Activated CD4-positive, alpha-beta memory T cell treated with anti-CD3 and anti-CD28 coated beads, Interleukin-2, amount 10 ng/mL, durations not matched to agents 7 days and 5 days (primary cell): ENCODE results near the gene CDH6. TPM values are rescaled to one million over a fixed set of nuclear protein-coding genes. Genes with fewer than 3 reads are reported as not detected.

ENCODE experiments used
- CTCF ChIA-PET: fragments of 350-600 bp; sonication (Branson Sonifier 250); formaldehyde crosslinking; loops from one replicate; lab custom pipeline; 2021; ENCODE audit warnings: antibody characterized with exemption, inconsistent platforms; lab: Charles Lee
- POLR2A ChIA-PET: fragments of 350-600 bp; sonication (Branson Sonifier 250); formaldehyde crosslinking; loops from one replicate; lab custom pipeline; 2021; ENCODE audit warnings: antibody characterized with exemption; lab: Charles Lee
- DNase-seq: peaks from one replicate; pipeline ENCODE4 v3.0.0-alpha.2; 2020
- H3K27ac Mint-ChIP-seq: one replicate; pipeline ENCODE4 v1.8.0; 2021; ENCODE audit warnings: mild to moderate bottlenecking, mixed read lengths
- H3K27me3 Mint-ChIP-seq: one replicate; pipeline ENCODE4 v1.8.0; 2021; ENCODE audit warnings: mixed read lengths
- H3K36me3 Mint-ChIP-seq: one replicate; pipeline ENCODE4 v1.8.0; 2021; ENCODE audit warnings: low read depth, mixed read lengths
- H3K4me1 Mint-ChIP-seq: one replicate; pipeline ENCODE4 v1.8.0; 2021; ENCODE audit warnings: mixed read lengths
- H3K4me3 Mint-ChIP-seq: one replicate; pipeline ENCODE4 v1.8.0; 2021; ENCODE audit warnings: mild to moderate bottlenecking, mixed read lengths
- H3K9me3 Mint-ChIP-seq: one replicate; pipeline ENCODE4 v1.8.0; 2021; ENCODE audit warnings: mixed read lengths
- total RNA-seq, 2 experiments: library from RNA; stranded (reverse); gene quantifications; one replicate each; pipeline ENCODE4 v1.2.3, GENCODE V29; 2021

CDH6 gene
- total RNA-seq, 2 experiments from 2014 or later = not detected

DNA sequence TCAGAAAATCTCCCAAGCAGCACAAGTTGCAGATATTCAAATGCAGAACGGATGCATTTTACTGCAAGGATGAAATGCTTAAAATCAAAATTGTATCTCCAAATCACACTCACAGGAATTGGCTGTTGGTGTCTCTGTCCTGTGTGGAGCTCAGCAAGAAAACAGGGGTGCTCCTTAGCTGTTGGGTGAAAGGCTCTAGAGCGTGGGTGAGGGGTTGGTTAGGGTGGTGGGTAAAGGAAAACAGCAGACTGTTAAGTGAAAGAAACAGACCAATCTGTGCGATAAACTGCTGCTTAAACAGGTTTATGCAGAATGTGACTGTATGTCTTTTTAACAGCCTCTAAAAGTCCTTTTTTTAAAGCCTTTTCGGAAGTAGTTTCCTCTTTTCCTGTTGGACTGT is 19.8 kb downstream of the CDH6 start:
- CTCF ChIA-PET = no interaction called here
- Mint-ChIP-seq H3K9me3 (no peaks in the 10 kb centered on the region), H3K36me3 (no peaks in the 10 kb centered on the region), H3K4me3 (no peak overlapping the region), H3K27me3 (no peaks in the 10 kb centered on the region), H3K27ac (no peak overlapping the region), H3K4me1 (no peaks in the 10 kb centered on the region)
- no peak for DNase-seq
- POLR2A ChIA-PET = no interaction called here

DNA sequence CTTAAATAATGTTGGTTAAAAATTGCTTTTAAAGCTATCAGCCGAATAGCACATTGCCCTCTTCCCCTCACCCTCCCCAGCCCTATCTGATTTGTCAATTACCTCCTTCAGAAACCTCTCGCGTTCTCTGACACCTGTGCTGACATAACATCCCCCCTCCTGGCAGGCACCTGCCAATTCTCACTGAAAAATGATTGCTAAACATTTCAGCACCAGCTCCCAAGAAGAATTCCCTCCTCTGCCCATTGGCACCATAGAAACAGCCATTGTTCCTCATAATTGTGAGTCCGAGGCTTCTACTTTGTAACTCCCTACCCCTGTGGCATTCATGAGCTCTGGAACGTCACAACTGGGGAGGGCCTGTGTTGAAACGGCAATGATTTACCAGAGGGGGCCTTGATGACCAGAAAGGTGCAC is 20.2 kb downstream of the CDH6 start:
- DNase-seq = no peak
- Mint-ChIP-seq H3K27me3 (no peaks in the 10 kb centered on the region), H3K9me3 (no peaks in the 10 kb centered on the region), H3K36me3 (no peaks in the 10 kb centered on the region), H3K4me3 (no peak overlapping the region), H3K4me1 (no peaks in the 10 kb centered on the region), H3K27ac (no peak overlapping the region)
- CTCF ChIA-PET = no interaction called here
- POLR2A ChIA-PET = no interaction called here

DNA sequence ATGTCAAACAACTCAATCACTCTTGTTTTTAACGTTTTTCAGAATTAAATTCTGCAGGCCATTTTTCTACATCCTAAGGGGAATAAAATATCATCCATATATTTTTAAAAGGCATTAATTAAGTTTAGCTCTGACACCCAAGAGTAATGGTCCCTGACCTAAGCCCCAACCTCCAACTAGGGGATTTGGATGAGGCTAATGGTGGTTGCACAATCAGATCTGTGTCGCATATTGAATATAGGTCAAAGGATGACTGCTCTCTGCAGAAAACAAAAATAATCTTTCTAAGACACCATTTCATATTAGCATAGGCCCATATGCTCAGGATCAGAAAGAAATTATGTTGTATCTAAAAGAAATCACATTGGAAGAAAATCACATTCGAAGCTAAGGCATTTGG is 20.7 kb downstream of the CDH6 start:
- H3K27ac Mint-ChIP-seq = no peak overlapping the region
- no peak overlapping the region for H3K4me3 Mint-ChIP-seq
- H3K36me3 Mint-ChIP-seq = no peaks in the 10 kb centered on the region
- H3K27me3 Mint-ChIP-seq = no peaks in the 10 kb centered on the region
- ChIA-PET CTCF (no interaction called here), POLR2A (no interaction called here)
- H3K9me3 Mint-ChIP-seq = no peaks in the 10 kb centered on the region
- no peaks in the 10 kb centered on the region for H3K4me1 Mint-ChIP-seq
- no peak for DNase-seq

DNA sequence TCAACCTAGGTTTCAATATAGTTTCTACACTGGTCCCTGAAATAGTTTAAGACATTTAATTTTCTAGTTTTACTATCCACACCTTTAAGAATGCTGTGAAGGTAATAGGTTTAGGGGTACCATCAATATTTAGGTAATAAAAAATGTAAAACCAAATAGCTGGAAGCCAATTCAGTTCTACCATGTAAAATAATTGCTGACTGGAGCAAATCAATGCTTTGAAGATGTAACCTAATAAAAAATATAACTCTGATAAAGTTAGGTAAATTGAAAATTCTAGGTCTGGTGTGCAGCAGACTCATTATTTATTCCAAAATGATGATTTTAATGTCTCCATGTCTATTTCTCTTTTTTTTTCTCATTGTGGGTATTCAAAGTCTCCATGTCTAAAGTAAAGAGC is 21.8 kb downstream of the CDH6 start:
- CTCF ChIA-PET = no interaction called here
- H3K9me3 Mint-ChIP-seq = no peaks in the 10 kb centered on the region

DNA sequence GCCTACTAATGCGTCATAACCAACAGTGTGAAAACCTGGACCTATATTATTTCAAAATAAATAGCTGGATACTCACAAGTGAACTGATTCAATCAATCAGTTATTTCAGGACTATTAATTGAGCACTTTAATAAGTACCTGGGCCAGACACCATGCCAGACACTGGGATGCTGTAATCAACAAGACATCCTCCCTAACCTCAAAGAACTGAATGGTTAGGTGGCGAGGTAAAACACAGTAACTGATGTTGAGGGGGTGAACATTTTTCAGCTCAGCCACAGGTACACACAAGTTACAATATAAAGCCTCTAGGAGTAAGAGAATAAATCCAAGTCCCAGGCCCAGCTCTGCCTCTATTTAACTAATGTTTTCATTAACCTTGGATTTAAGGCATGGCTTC is 24.0 kb downstream of the CDH6 start:
- no peaks in the 10 kb centered on the region for H3K4me1 Mint-ChIP-seq
- ChIA-PET POLR2A (no interaction called here), CTCF (interaction anchor here (0.6 kb wide), 1 partner anchor 20 kb away, joined by 8 read pairs; no protein-coding TSS in a partner anchor)
- H3K9me3 Mint-ChIP-seq = no peaks in the 10 kb centered on the region
- H3K27me3 Mint-ChIP-seq = no peaks in the 10 kb centered on the region
- no peak overlapping the region for H3K27ac Mint-ChIP-seq
- no peak overlapping the region for H3K4me3 Mint-ChIP-seq
- no peak for DNase-seq
- H3K36me3 Mint-ChIP-seq = no peaks in the 10 kb centered on the region

More for the DNA sequence above, 21.8 kb downstream of the CDH6 start:
- H3K27ac Mint-ChIP-seq = no peak overlapping the region
- POLR2A ChIA-PET = no interaction called here
- no peaks in the 10 kb centered on the region for H3K4me1 Mint-ChIP-seq
- DNase-seq = no peak
- no peak overlapping the region for H3K4me3 Mint-ChIP-seq
- H3K27me3 Mint-ChIP-seq = no peaks in the 10 kb centered on the region
- no peaks in the 10 kb centered on the region for H3K36me3 Mint-ChIP-seq

DNA sequence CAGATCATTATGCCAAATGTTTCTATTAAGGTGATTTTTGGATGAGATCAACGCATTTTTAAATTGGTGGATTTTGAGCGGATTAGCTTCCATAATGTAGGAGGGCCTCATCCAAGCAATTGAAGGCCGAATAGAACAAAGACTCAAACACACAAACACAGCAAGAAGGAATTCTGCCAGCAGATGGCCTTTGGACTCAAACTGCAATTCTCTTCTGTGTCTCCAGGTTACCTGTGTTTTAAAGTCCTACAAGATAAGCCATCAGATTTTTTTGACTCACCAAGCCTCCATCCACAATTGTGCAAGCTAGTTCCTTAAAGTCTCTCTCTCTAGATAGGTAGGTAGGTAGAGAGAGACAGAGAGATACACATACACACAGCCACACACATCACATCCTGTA is 25.5 kb downstream of the CDH6 start:
- H3K4me3 Mint-ChIP-seq = no peak overlapping the region
- no peaks in the 10 kb centered on the region for H3K9me3 Mint-ChIP-seq
- no peak for DNase-seq
- H3K36me3 Mint-ChIP-seq = no peaks in the 10 kb centered on the region
- no peaks in the 10 kb centered on the region for H3K4me1 Mint-ChIP-seq
- CTCF ChIA-PET = no interaction called here
- H3K27me3 Mint-ChIP-seq = no peaks in the 10 kb centered on the region
- H3K27ac Mint-ChIP-seq = no peak overlapping the region
- POLR2A ChIA-PET = no interaction called here

DNA sequence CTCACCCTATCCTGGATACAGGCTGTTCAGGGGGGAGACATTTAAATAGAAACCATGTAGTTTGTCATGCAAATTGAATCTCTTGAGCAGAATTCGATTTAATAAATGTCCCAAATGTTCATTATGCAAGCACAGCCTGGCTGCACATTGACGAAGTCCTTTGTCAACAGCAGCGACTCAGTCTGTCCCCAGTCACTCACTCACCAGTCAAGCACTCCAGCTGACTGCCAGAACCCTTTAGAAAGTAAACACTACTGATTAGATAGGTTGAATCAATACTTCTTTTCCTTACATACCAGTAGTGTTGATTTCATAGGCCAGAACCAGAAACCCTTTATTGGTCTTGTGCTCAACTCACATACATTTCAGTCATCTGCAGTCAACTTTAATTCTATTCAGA is 27.5 kb downstream of the CDH6 start:
- no peak overlapping the region for H3K4me3 Mint-ChIP-seq
- H3K27ac Mint-ChIP-seq = no peak overlapping the region
- H3K4me1 Mint-ChIP-seq = no peaks in the 10 kb centered on the region
- no peaks in the 10 kb centered on the region for H3K27me3 Mint-ChIP-seq
- H3K9me3 Mint-ChIP-seq = no peaks in the 10 kb centered on the region
- no peak for DNase-seq
- POLR2A ChIA-PET = no interaction called here
- CTCF ChIA-PET = interaction anchor here (1.0 kb wide), 1 partner anchor 12 kb away, joined by 3 read pairs; no protein-coding TSS in a partner anchor
- no peaks in the 10 kb centered on the region for H3K36me3 Mint-ChIP-seq

DNA sequence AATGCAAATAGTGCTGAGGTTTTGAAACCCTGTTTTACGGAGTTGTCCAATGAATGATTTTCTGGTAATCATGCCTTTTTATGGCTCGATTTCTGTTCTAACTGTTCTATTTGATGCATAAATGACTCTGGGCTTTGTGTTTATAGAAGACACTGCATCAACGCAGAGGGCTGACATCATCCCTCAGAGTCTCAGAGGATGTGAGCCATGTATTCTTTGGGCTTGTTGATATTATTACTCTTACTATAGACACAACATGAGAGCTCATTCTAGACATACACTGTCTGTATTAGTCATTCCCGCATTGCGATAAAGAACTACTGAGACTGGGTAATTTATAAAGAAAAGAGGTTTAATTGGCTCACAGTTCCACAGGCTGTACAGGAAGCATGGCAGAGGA is 31.6 kb downstream of the CDH6 start:
- Mint-ChIP-seq H3K27me3 (no peaks in the 10 kb centered on the region), H3K9me3 (peaks cover 3% of the 10 kb centered on the region), H3K4me1 (no peaks in the 10 kb centered on the region), H3K4me3 (no peak overlapping the region), H3K36me3 (no peaks in the 10 kb centered on the region), H3K27ac (no peak overlapping the region)
- POLR2A ChIA-PET = no interaction called here
- CTCF ChIA-PET = no interaction called here
- no peak for DNase-seq

DNA sequence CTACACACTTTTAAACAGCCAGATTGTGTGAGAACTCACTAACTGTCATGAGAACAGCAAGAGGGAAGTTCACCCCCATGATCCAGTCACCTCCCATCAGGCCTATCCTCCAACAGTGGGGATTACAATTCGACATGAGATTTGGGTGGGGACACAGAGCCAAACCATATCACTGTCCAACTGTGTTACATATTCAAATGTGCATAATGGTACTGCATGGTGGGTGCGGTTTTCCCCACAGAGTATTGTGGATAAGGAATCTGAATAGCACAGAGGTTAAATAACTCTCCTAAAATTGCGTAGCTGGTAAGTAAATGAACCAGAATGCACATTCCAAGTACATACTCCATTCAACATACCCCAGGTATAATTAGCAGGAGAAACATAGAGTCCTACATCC is 32.1 kb downstream of the CDH6 start:
- peaks cover 3% of the 10 kb centered on the region for H3K9me3 Mint-ChIP-seq
- no peaks in the 10 kb centered on the region for H3K27me3 Mint-ChIP-seq
- H3K36me3 Mint-ChIP-seq = no peaks in the 10 kb centered on the region
- CTCF ChIA-PET = no interaction called here
- H3K4me3 Mint-ChIP-seq = no peak overlapping the region
- no peak overlapping the region for H3K27ac Mint-ChIP-seq
- POLR2A ChIA-PET = no interaction called here
- no peaks in the 10 kb centered on the region for H3K4me1 Mint-ChIP-seq
- DNase-seq = no peak

DNA sequence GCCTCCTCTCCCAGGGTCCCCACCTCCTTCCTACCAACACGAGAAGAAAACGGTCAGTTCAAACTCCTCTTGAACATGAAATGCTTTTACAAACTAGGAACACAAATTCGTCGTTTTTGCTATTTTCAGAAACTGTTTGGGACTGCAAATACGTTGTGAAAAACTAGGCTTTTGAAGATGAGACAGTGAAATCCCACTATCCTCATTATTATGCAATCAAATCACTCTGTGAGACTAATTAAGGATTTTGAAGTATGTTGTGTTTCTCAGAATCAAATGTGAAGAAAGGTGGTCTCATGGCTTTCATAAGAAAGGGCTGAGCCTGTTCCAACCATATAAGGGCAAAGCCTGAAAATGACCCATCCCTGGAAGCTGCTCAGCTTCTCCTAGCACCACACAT is 33.2 kb downstream of the CDH6 start:
- Mint-ChIP-seq H3K4me3 (no peak overlapping the region), H3K4me1 (no peaks in the 10 kb centered on the region), H3K27ac (no peak overlapping the region), H3K27me3 (no peaks in the 10 kb centered on the region), H3K9me3 (peaks cover 3% of the 10 kb centered on the region), H3K36me3 (no peaks in the 10 kb centered on the region)
- no peak for DNase-seq
- CTCF ChIA-PET = no interaction called here
- POLR2A ChIA-PET = no interaction called here

DNA sequence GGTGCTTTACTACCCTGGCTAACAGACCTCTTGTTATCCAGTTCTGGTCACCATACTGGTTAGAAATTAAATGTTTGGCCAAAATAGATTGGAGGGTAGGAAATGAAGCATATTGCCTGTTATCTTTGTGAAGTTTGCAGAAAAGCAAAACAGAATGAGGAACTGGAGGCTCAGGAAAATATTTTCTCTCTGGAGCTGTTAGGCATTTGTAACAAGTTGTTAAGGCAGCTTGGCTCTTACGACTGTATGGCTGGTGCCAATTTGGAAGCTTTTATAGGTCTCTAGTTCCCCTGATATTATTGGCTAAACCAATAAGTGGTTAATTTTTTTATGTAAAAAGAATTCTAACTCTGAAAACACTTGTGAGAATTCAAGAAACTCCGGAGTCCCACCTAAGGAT is 35.8 kb downstream of the CDH6 start:
- peaks cover 3% of the 10 kb centered on the region for H3K9me3 Mint-ChIP-seq
- no peak for DNase-seq
- POLR2A ChIA-PET = no interaction called here
- H3K27me3 Mint-ChIP-seq = no peaks in the 10 kb centered on the region
- CTCF ChIA-PET = interaction anchor here (0.6 kb wide), 1 partner anchor 1732 kb away, joined by 3 read pairs; no protein-coding TSS in a partner anchor
- H3K36me3 Mint-ChIP-seq = no peaks in the 10 kb centered on the region
- no peak overlapping the region for H3K27ac Mint-ChIP-seq
- H3K4me1 Mint-ChIP-seq = no peaks in the 10 kb centered on the region
- no peak overlapping the region for H3K4me3 Mint-ChIP-seq

DNA sequence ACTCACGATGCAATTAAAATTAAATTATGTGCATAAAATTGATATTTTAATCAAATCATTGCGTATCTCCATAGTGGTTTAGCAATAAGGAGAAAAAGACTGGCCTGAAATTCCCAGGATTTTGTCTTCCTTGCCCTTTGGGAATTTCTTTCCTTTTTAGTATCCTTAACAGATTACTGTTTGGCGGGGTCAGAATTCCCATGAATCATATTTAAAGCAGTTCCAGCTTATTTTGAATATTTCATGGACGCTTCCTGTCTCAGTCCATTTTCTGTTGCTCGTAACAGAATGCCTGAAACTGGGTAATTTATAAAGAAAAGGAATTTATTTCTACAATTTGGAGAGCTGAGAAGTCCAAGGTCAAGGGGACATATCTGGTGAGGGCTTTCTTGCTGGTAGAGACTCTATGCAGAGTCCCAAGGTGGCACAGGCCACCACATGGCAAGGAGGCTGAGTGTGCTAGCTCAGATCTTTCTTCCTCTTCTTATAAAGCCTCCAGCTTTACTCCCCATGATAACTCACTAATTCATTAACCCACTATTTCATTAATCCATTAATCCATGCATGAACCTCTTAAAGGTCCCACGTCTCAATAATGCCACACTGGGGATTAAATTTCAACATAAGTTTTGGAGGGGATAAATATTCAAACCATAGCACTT is 37.8 kb downstream of the CDH6 start:
- Mint-ChIP-seq H3K4me3 (no peak overlapping the region), H3K27ac (no peak overlapping the region), H3K9me3 (peaks cover 3% of the 10 kb centered on the region), H3K27me3 (no peaks in the 10 kb centered on the region), H3K4me1 (no peaks in the 10 kb centered on the region), H3K36me3 (no peaks in the 10 kb centered on the region)
- DNase-seq = no peak
- ChIA-PET CTCF (interaction anchor here (1.1 kb wide), 1 partner anchor 110 kb away, joined by 3 read pairs; no protein-coding TSS in a partner anchor), POLR2A (no interaction called here)

DNA sequence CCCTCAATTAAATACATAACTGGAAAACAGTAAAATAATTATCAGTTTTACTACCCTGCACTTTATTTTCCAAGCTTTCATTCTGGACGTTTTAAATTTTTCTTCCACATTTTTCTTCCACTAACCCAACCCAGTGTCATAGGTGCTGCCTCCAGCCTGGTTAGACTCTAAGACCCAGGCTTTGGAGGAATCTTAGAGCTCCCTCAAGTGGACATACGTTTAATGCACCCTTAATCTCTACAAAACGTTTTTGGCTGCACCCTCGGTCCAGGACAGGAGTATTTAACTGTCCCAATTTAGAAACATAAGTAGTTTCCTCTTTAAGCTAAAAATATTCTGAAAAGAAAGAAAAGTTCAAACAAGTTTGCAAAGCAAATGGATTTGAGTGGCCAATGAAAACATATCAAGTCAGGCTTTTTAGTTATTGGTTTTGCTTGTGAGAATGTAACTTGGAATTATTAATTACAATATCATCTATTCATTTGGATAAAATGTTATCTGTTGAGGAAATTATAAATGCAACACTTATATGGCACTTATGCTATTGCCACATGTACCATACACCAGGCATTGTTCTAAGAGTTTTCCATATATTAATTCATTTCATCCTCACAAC is 38.9 kb downstream of the CDH6 start:
- no peak for DNase-seq
- H3K9me3 Mint-ChIP-seq = peaks cover 3% of the 10 kb centered on the region
- no peaks in the 10 kb centered on the region for H3K4me1 Mint-ChIP-seq
- POLR2A ChIA-PET = no interaction called here
- no peaks in the 10 kb centered on the region for H3K27me3 Mint-ChIP-seq
- CTCF ChIA-PET = interaction anchor here (0.7 to 1.4 kb wide), 7 partner anchors 9 to 255 kb away, joined by 3 to 5 read pairs (median 3); no protein-coding TSS in a partner anchor
- H3K36me3 Mint-ChIP-seq = no peaks in the 10 kb centered on the region
- no peak overlapping the region for H3K27ac Mint-ChIP-seq
- no peak overlapping the region for H3K4me3 Mint-ChIP-seq

DNA sequence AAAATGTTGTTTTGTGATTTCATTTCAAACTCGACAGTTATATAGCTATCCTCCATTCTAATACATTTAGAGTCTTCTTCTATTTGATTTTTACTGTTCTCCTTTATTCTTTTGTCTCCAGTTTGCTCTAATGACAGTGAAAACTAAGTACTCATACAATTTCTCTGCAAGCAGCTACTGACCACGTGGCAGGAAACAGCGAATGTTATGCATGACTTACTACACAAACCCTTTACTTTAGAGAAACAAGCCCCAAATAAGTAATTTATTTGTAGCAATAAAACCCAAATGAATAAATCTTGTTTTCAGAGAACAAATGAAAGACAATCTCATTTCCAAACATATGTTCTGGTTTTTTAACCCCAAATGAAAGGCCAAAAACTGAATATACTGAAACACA is 41.9 kb downstream of the CDH6 start:
- H3K27me3 Mint-ChIP-seq = no peaks in the 10 kb centered on the region
- no peaks in the 10 kb centered on the region for H3K9me3 Mint-ChIP-seq
- H3K4me3 Mint-ChIP-seq = no peak overlapping the region
- H3K27ac Mint-ChIP-seq = no peak overlapping the region
- no peaks in the 10 kb centered on the region for H3K36me3 Mint-ChIP-seq
- DNase-seq = no peak
- H3K4me1 Mint-ChIP-seq = no peaks in the 10 kb centered on the region
- ChIA-PET CTCF (interaction anchor here (1.1 kb wide), 1 partner anchor 35 kb away, joined by 4 read pairs; no protein-coding TSS in a partner anchor), POLR2A (no interaction called here)
